NCI-H510A treated with DMSO at 0.1 percent for 48 hours (cell line): Measurements from ENCODE around the gene MYH9.
A peak's percentile ranks its signal among the peaks of the same experiment; 100 is the strongest.

Experiments
- DNase-seq: peaks from one replicate; lab custom pipeline; 2025; lab: John Stamatoyannopoulos, UW

MYH9 gene

DNA sequence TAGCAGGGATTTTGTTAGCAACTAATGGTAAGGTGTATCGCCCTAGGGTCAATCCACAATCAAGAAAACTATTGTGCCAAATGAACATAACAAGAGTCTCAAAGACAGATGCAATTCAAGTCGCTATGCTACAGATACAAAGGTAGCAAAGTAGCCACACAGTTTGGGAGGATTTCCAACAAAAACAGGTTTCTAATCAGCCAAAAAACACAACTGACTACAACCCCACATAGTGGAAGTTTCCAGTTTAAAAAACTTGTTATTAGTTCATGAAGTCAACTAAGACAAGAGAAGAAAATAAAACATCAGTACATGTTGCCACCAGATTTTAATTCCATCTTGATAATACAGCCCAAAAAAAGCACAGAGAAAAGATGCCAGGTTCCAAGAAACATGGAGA is 38.0 kb downstream of the MYH9 start:
- DNase-seq: no peak

DNA sequence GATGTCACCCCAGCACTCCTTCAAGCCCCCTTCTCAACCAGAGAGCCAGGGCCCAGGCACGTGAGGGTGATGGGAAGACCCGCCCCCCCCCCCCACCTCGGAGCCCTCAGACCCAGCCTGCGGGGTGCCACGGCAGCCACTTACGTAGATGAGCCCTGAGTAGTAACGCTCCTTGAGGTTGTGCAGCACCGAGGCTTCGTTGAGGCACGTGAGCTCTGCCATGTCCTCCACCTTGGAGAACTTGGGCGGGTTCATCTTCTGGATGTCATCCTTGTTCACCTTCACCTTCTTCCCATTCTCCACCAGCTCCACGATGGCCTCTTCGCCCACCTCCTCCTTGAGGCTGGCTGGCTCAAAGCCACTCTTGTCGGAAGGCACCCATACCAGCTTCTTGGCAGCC is 39.0 kb downstream of the MYH9 start:
- no peak for DNase-seq

DNA sequence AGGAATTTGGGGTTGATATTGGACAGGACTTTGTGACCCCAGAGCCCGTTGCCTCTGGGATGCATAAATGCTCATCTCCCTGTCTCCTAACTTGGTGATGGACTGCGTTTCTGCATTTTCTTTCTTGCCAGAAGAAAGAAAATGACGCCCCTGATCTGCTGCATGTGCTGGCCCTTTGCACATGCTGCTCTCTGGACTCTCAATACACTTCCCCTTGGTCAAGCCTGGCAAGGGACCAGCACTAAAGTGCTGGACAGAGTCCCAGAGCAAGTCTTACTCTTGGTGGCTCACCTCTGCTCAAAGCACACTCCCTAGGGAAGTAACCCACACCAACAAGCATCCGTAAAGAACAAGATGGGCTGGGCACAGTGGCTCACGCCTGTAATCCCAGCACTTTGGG is 40.7 kb downstream of the MYH9 start:
- DNase-seq: no peak

- DNase-seq: no peak
Observed at GRCh38 chr22:36344106-36344827, 43.5 kb downstream of the MYH9 start.

DNA sequence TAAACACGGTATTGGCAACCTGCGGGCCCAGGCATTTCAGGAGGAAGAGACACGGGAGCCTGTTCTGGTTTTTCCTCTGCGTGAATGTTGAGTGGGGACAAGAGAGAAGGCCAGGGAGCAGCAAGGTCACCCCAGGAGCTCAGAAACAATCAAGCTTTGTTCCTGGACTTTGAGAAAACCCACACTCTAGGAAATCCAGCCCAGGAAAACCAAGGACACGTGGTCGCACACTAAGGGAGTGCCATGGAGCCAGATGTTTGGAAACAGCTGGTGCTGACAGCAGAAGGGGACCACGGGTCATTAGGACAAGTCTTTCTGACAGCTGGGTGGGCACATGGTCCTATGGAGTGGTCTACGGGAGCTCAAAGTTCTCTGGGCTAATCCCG is 44.1 kb downstream of the MYH9 start:
- no peak for DNase-seq

- DNase-seq: no peak
Observed at GRCh38 chr22:36343070-36343719, 44.6 kb downstream of the MYH9 start.

- DNase-seq: no peak
Observed at GRCh38 chr22:36341640-36342041, 46.1 kb downstream of the MYH9 start.

GRCh38 chr22:36340621-36341020 is 47.1 kb downstream of the MYH9 start:
- DNase-seq: no peak

DNA sequence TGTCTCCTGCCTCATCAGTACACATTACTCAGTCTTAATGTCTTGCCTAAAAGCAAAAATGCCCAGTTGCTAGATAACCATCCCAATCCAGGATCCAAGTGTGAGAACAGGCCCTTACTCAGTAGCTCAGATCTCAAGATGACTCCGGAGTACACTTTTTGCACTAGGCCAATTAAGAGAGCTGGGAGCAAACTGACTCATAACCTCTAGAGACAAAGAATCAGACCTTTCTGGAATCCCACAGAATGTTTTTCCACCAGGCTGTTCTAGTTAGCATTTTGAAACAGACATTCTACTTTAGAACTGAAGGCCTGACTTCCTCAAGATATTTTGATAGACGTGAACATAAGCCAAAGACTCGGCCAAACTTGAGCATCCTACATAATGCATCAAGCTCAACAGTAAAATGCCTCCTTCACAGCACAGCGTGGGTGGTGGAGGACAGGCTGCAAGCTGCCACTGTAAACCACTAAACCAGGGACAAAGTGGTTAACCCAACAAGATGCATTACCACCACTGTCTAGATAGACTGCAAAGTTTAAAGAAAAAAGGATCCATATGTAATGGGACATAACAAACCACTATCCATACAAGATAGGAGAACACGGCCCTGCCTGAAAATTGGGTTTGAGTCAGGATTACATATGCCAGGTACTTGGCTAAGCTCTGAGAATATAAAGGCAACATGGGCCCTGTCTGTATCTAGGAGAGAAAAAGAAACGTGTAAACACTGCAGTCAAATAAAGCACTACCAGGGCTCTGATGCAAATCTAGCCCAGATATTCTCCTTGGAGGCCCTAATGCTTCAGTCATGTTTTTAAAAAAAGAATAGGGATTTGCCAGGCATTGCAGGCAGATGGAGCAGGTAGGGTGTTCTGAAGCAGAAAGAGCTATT is 48.3 kb downstream of the MYH9 start:
- DNase-seq: no peak

- DNase-seq: no peak
Observed at GRCh38 chr22:36337365-36338130, 50.2 kb downstream of the MYH9 start.

DNA sequence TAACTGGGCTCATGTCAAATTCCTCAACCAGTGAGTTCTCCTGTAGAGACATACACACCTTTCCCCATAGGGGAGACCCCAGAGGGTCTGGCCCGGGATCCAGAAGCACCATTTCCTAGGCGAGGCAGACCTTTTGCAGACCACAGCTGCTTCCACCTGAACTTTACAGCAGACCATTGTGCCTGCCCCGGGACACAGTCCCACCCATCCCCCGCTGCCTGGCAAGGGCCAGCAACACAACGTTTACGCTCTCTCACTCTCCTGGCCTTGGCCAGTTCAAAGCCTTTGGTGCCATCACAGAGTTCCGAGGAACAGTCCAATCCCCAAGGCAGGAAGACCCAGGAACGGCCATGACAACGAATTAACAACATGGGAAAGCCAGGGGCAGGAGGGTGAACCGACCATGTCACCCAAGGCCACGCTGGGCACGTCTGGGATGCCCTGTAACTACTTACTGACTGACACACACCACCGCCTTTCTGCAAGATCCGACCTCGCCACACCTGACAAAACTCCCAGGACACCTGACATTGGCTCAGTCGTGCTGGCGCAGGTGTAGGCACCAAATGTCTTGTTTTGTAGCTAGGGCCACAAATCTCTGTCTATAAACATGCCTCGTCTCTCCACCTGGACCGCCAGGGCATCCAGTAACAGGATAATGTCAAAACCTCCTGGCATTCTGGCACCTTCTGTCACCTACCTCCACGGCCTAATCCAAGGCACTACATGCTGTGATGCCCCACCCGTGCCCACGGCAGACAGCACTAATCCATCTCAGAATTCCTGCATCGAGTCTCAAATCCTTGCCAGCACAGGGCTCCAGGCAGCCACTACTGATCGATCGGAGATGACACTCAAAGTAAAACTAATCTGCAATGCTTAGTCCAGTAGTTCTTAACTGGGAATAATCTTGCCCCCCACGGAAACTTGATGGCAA is 51.3 kb downstream of the MYH9 start:
- DNase-seq: no peak

GRCh38 chr22:36335621-36336020 is 52.1 kb downstream of the MYH9 start:
- no peak for DNase-seq

- DNase-seq: no peak
Observed at GRCh38 chr22:36334821-36335603, 52.8 kb downstream of the MYH9 start.

DNA sequence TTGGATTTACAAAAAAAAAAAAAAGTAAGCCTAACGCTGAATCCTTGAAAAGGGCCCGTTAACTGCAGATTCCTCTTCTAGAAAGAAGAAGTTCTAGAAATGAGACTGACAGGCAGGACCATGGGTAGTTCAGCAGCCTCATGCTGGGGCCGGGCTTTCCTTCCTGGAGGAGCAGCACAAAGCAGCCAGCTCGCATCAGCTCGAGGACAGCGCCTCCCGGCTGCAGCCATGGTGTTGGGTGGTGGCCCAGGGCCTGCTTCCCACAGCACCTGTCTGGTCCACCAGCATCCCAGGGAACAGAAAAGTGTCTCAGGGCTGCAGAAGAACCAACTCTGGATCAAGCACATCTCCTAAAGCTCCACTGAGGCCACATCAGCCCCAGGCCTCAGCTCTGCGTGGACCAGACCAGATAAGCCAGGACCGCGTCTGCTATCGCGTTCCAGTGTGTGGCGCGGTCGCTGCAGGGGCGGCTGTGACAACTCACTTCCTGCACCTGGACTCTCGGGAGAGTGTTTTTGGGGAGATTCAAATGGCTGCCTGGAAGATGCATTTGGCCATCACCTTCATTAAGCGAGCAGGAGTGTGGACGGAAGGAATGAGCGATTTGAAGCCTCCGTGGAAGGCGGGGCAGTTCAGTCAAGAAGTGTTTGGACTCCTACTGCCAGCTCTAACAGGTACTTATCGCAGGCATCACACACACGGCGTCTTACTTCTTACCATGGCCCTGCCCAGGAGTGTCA is 53.5 kb downstream of the MYH9 start:
- no peak for DNase-seq

- DNase-seq: no peak
Observed at GRCh38 chr22:36333644-36334043, 54.1 kb downstream of the MYH9 start.

DNA sequence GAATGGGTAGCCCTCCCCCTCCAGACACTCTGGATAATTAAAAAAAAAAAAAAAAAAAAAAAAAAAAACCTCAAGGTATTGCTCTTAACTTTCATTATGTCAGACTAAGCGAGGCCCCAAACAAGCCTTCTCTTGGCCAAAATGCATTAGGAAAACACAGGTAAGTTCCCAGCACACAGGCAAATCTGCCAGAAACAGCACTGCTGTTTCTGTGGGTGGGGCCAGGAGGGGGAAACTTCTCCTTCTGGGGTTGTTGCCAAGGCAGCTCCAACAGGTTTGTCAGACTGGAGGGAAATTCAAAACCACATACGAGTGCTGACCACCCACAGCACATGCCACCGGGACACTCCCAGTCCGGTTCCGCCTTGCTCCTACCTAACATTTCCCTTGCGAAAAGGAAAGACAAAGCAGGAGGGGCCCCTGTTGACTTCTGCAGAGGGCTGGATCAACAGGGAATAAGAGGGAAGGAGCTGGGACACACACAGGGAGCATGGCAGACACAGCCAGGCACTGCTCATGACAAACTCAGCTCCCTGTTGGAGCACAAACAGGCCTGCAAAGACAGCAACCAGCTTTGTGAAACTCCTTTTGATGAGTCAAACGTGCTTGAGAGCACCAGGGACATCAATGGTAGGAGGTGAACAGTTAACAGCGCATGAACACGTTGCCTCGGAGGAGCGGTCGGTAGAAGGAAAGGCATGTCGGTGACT is 55.0 kb downstream of the MYH9 start:
- peak; percentile 52 for DNase-seq

- peak; percentile 51 for DNase-seq
Observed at GRCh38 chr22:36331912-36332622, 55.7 kb downstream of the MYH9 start.

DNA sequence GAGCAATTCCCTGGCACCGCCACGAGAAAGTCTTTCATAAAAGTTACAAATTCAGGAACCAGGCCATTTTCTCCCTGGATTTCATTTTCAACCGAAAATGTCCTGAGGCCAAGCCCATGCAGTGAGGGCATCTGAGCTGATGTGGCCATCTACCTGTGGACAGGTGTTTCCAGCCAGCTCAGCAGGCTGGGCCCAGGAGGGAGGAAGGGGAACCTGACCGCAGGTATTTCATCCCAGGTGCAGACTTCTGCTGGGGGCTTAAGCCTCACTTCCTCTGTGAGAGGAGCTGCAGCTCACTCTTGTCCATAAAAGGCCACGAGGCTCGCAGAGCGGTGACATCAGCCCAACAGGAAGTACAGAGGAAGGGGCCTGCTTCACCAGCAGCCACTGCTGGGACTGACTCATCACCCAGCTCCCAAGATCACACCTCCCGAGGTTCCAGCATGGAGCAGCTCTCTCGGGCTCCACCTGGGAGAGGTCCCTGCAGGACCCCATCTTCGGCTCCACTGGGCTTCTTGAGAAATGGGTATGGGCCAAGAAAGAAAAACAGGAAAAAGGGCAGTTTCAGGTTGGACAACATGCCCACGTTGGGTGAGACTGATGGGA is 56.4 kb downstream of the MYH9 start:
- DNase-seq: peak; percentile 88
